GM19099 (cell line): ENCODE measurements around the gene GRIN2C.

Source experiments
- POLR2A ChIP-seq: IDR thresholded peaks from 3 replicates; pipeline ENCODE4 v1.6.1; 2011; ENCODE audit warnings: low read depth; ENCODE audit not compliant: insufficient read length; ENCODE audit errors: extremely low read depth

GRIN2C gene

GRCh38 chr17:74861662-74862107, 2.0 kb upstream of the GRIN2C start:
- no peak for TF ChIP-seq POLR2A

- no peak for TF ChIP-seq POLR2A
Measured at GRCh38 chr17:74860872-74861661, 1.4 kb upstream of the GRIN2C start.

GRCh38 chr17:74860229-74860871, 665 bp upstream of the GRIN2C start:
- no peak for TF ChIP-seq POLR2A

- no peak for TF ChIP-seq POLR2A
Measured at GRCh38 chr17:74858672-74859458, 820 bp downstream of the GRIN2C start.

- no peak for TF ChIP-seq POLR2A
Measured at GRCh38 chr17:74857191-74857590, 2.5 kb downstream of the GRIN2C start.

- TF ChIP-seq POLR2A: no peak
Measured at GRCh38 chr17:74856112-74856511, 3.6 kb downstream of the GRIN2C start.

GRCh38 chr17:74855323-74855722, 4.4 kb downstream of the GRIN2C start:
- TF ChIP-seq POLR2A: no peak

- no peak for TF ChIP-seq POLR2A
Measured at GRCh38 chr17:74854792-74855191, 4.9 kb downstream of the GRIN2C start.

- TF ChIP-seq POLR2A: no peak
Measured at GRCh38 chr17:74853669-74854068, 6.0 kb downstream of the GRIN2C start.

GRCh38 chr17:74853048-74853397, 6.7 kb downstream of the GRIN2C start:
- TF ChIP-seq POLR2A: no peak

- TF ChIP-seq POLR2A: no peak
Measured at GRCh38 chr17:74852237-74853047, 7.2 kb downstream of the GRIN2C start.

- TF ChIP-seq POLR2A: no peak
Measured at GRCh38 chr17:74851612-74852236, 8.0 kb downstream of the GRIN2C start.

- no peak for TF ChIP-seq POLR2A
Measured at GRCh38 chr17:74850914-74851313, 8.8 kb downstream of the GRIN2C start.

- no peak for TF ChIP-seq POLR2A
Measured at GRCh38 chr17:74850310-74850709, 9.4 kb downstream of the GRIN2C start.
